ENCODE data around the gene AHNAK2.

DNA sequence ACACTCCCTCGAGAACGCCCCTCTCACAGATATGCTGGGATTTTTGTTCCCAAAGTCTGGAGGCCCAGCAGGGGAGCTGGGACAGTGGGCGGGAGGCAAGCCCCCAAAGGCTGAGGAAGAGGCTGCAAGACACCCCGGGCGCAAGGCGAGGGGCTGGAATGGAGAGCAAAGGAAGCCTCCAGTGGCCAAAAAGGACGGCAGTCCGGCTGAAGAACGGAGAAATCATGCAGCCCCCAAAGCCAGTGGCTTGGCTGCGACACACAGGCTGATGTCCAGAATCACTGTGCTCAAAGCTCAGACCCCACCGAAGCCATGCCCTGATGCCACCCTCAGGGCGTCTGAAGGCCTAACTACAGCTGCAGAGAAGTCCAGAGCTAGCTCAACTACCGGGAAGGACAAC is 18.3 kb upstream of the AHNAK2 start:
- TF ChIP-seq, protein P1, sequence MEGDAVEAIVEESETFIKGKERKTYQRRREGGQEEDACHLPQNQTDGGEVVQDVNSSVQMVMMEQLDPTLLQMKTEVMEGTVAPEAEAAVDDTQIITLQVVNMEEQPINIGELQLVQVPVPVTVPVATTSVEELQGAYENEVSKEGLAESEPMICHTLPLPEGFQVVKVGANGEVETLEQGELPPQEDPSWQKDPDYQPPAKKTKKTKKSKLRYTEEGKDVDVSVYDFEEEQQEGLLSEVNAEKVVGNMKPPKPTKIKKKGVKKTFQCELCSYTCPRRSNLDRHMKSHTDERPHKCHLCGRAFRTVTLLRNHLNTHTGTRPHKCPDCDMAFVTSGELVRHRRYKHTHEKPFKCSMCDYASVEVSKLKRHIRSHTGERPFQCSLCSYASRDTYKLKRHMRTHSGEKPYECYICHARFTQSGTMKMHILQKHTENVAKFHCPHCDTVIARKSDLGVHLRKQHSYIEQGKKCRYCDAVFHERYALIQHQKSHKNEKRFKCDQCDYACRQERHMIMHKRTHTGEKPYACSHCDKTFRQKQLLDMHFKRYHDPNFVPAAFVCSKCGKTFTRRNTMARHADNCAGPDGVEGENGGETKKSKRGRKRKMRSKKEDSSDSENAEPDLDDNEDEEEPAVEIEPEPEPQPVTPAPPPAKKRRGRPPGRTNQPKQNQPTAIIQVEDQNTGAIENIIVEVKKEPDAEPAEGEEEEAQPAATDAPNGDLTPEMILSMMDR (conservative IDR thresholded peaks at IDR 0.05 in 1 of 2, IDR thresholded peaks at IDR 0.05 in 1 of 2; ENCODE audit: low read depth in 1 of 2, low read length in 2 of 2), result no peak
- no peak for TF ChIP-seq EZH2 (IDR thresholded peaks at IDR 0.05; ENCODE audit: low read length, missing control alignments)

All from fibroblast of lung (primary cell).